SKM-1 (cell line): Measurements from ENCODE around the gene INPP4B.

Source experiments
- DNase-seq: peaks from one replicate; lab custom pipeline; 2025; ENCODE audit not compliant: unreplicated experiment; lab: John Stamatoyannopoulos, UW

INPP4B gene

GRCh38 chr4:142475663-142476062, 370.4 kb downstream of the INPP4B start:
- DNase-seq, result no peak

- no peak for DNase-seq
Measured at GRCh38 chr4:142474398-142475087, 371.6 kb downstream of the INPP4B start.

- no peak for DNase-seq
Measured at GRCh38 chr4:142473960-142474338, 372.2 kb downstream of the INPP4B start.

GRCh38 chr4:142473218-142473959, 372.7 kb downstream of the INPP4B start:
- no peak for DNase-seq

- DNase-seq, result no peak
Measured at GRCh38 chr4:142467088-142467487, 379.0 kb downstream of the INPP4B start.

GRCh38 chr4:142465526-142465925, 380.6 kb downstream of the INPP4B start:
- no peak for DNase-seq

- DNase-seq, result no peak
Measured at GRCh38 chr4:142463206-142463605, 382.9 kb downstream of the INPP4B start.

- no peak for DNase-seq
Measured at GRCh38 chr4:142452161-142452855, 393.8 kb downstream of the INPP4B start.

- DNase-seq, result no peak
Measured at GRCh38 chr4:142449771-142450373, 396.2 kb downstream of the INPP4B start.

- no peak for DNase-seq
Measured at GRCh38 chr4:142447009-142447408, 399.1 kb downstream of the INPP4B start.

GRCh38 chr4:142443469-142443868, 402.6 kb downstream of the INPP4B start:
- no peak for DNase-seq

GRCh38 chr4:142440093-142440492, 406.0 kb downstream of the INPP4B start:
- no peak for DNase-seq

- DNase-seq, result no peak
Measured at GRCh38 chr4:142435599-142436235, 410.4 kb downstream of the INPP4B start.

GRCh38 chr4:142434519-142435224, 411.4 kb downstream of the INPP4B start:
- DNase-seq, result no peak

GRCh38 chr4:142428715-142429114, 417.4 kb downstream of the INPP4B start:
- DNase-seq, result no peak

GRCh38 chr4:142427456-142427855, 418.6 kb downstream of the INPP4B start:
- DNase-seq, result no peak

- DNase-seq, result no peak
Measured at GRCh38 chr4:142423861-142424260, 422.2 kb downstream of the INPP4B start.

- DNase-seq, result no peak
Measured at GRCh38 chr4:142420311-142421095, 425.6 kb downstream of the INPP4B start.

- no peak for DNase-seq
Measured at GRCh38 chr4:142419712-142420111, 426.4 kb downstream of the INPP4B start.

- DNase-seq, result no peak
Measured at GRCh38 chr4:142418697-142419096, 427.4 kb downstream of the INPP4B start.
